A549 (cell line): ENCODE data around the gene LDLRAD4. TPM values are rescaled to one million over a fixed set of nuclear protein-coding genes. Genes with fewer than 3 reads are reported as not detected.
A peak's percentile ranks its signal among the peaks of the same experiment; 100 is the strongest.

ENCODE experiments used
- ATAC-seq, 2 experiments: fragments of 200-7000 bp in 1 of 2; fragments of >200 bp in 1 of 2; cut with Nextera tagmentation in 1 of 2; cut with Tn5 transposase in 1 of 2; 3 replicates each; pipeline versions ENCODE4 v1.8.0 to v1.9.1; 2018 to 2020; ENCODE audit warnings: mild to moderate bottlenecking in 1 of 2, moderate library complexity in 1 of 2
- CTCF ChIA-PET: fragments of 300-600 bp; sonication (Branson Sonifier 250); formaldehyde crosslinking; extraction: SDS; loops from one replicate; lab custom pipeline; 2021; ENCODE audit warnings: antibody characterized with exemption, inconsistent platforms; lab: Yijun Ruan, JAX
- POLR2A ChIA-PET: fragments of 350-600 bp; formaldehyde crosslinking; extraction: SDS; loops from one replicate; lab custom pipeline; 2021; ENCODE audit warnings: antibody characterized with exemption, inconsistent platforms; lab: Yijun Ruan, JAX
- DNase-seq, 2 experiments: peaks; one replicate each; pipeline versions ENCODE4 v3.0.0 to v3.0.0-alpha.2; 2011 to 2016; ENCODE audit warnings: low read depth in 1 of 2, low spot score in 1 of 2
- FAIRE-seq: peaks from 2 replicates; lab custom pipeline; 2011; peaks lifted over from hg19 to GRCh38; lab: Jason Lieb, UNC
- H3K27ac ChIP-seq, 2 experiments: fragments of >200 bp; sonication (Bioruptor Twin); formaldehyde crosslinking; 3 replicates each; pipeline ENCODE4 v1.5.1; 2016 to 2017
- H3K4me1 ChIP-seq: fragments of >200 bp; sonication (Bioruptor Twin); formaldehyde crosslinking; 3 replicates; pipeline ENCODE4 v1.6.1; 2016
- H3K4me2 ChIP-seq: fragments of >200 bp; sonication (Bioruptor Twin); formaldehyde crosslinking; 3 replicates; pipeline ENCODE4 v1.6.1; 2016
- H3K4me3 ChIP-seq: fragments of >200 bp; sonication (Bioruptor Twin); formaldehyde crosslinking; 3 replicates; pipeline ENCODE4 v1.5.1; 2016
- H3K9me3 ChIP-seq: fragments of >200 bp; sonication (Bioruptor Twin); formaldehyde crosslinking; 3 replicates; pipeline ENCODE4 v1.6.1; 2016
- BHLHE40 ChIP-seq: IDR thresholded peaks from 2 replicates; pipeline ENCODE4 v1.6.1; 2012; ENCODE audit warnings: low read depth, low read length, inconsistent platforms
- CEBPB ChIP-seq, 2 experiments: fragments of >200 bp in 1 of 2; sonication (Bioruptor Twin) in 1 of 2; formaldehyde crosslinking in 1 of 2; IDR thresholded peaks; 2 replicates each; pipeline ENCODE4 v1.6.1; 2012 to 2016
- EHMT2 ChIP-seq: fragments of 200-600 bp; sonication (generic); IDR thresholded peaks from 2 replicates; pipeline ENCODE4 v1.6.1; 2016; ENCODE audit warnings: antibody characterized with exemption, low read depth, mild to moderate bottlenecking, moderate library complexity
- GATA3 ChIP-seq: IDR thresholded peaks from 2 replicates; pipeline ENCODE4 v1.6.1; 2012; ENCODE audit warnings: borderline replicate concordance
- HOXB13 ChIP-seq: fragments of 250-450 bp; sonication (Bioruptor Pico); IDR thresholded peaks from 2 replicates; pipeline ENCODE4 v1.5.0; 2020; ENCODE audit warnings: low read depth, mild to moderate bottlenecking, moderate library complexity
- PHF8 ChIP-seq: fragments of 200-600 bp; sonication (generic); IDR thresholded peaks from 2 replicates; pipeline ENCODE4 v1.6.1; 2016; ENCODE audit warnings: low read depth, mild to moderate bottlenecking, antibody characterized with exemption, moderate library complexity, borderline replicate concordance
- RAD21 ChIP-seq, 2 experiments: fragments of >200 bp in 1 of 2; sonication (Bioruptor Twin) in 1 of 2; formaldehyde crosslinking in 1 of 2; IDR thresholded peaks in 1 of 2; conservative IDR thresholded peaks in 1 of 2; 2 replicates in 1 of 2; 3 replicates in 1 of 2; pipeline ENCODE4 v1.6.1; 2012 to 2018; ENCODE audit warnings: inconsistent platforms in 1 of 2
- ZFP36 ChIP-seq: fragments of 450-650 bp; IDR thresholded peaks from 2 replicates; pipeline ENCODE4 v1.6.1; 2014; ENCODE audit warnings: borderline replicate concordance; ENCODE audit not compliant: partially characterized antibody
- ZNF302 ChIP-seq: fragments of 250-450 bp; sonication (Bioruptor Pico); IDR thresholded peaks from 2 replicates; pipeline ENCODE4 v1.9.0; 2021; ENCODE audit warnings: inconsistent platforms, mild to moderate bottlenecking, moderate library complexity
- WGBS: methylation state at CpG from one replicate; pipeline ENCODE4 v1.1.6; 2017; ENCODE audit errors: missing lambda C conversion rate; 5-methylcytosine and 5-hydroxymethylcytosine counted together
- polyA plus RNA-seq, 4 experiments: library from polyadenylated mRNA; depleted of rRNA in 3 of 4; stranded (reverse); fragments of >200 nt; fragmentation: RNase III in 1 of 4; extraction: RNeasy Plus Mini Kit Qiagen cat#74134 plus additional on column Dnase treatment in 1 of 4; gene quantifications; 2 replicates in 3 of 4; 3 replicates in 1 of 4; pipeline ENCODE4 v1.2.3, GENCODE V29; 2011 to 2017
- TF ChIP-seq, protein P1 (sequence below): fragments of >200 bp; sonication (Bioruptor Twin); formaldehyde crosslinking; IDR thresholded peaks from 2 replicates; pipeline ENCODE4 v1.6.1; 2016
- TF ChIP-seq, protein P2 (sequence below): IDR thresholded peaks from 2 replicates; pipeline ENCODE4 v1.6.1; 2012
- TF ChIP-seq, protein P3 (sequence below): fragments of 450-650 bp; IDR thresholded peaks from 2 replicates; pipeline ENCODE4 v1.6.1; 2014; ENCODE audit warnings: antibody characterized with exemption
- TF ChIP-seq, protein P4 (sequence below): IDR thresholded peaks from 2 replicates; pipeline ENCODE4 v1.6.1; 2012

The LDLRAD4 gene
- polyA plus RNA-seq, 2 of the 4 experiments (the other 2 are of a cell fraction) = 5.2 to 7.6 TPM

DNA sequence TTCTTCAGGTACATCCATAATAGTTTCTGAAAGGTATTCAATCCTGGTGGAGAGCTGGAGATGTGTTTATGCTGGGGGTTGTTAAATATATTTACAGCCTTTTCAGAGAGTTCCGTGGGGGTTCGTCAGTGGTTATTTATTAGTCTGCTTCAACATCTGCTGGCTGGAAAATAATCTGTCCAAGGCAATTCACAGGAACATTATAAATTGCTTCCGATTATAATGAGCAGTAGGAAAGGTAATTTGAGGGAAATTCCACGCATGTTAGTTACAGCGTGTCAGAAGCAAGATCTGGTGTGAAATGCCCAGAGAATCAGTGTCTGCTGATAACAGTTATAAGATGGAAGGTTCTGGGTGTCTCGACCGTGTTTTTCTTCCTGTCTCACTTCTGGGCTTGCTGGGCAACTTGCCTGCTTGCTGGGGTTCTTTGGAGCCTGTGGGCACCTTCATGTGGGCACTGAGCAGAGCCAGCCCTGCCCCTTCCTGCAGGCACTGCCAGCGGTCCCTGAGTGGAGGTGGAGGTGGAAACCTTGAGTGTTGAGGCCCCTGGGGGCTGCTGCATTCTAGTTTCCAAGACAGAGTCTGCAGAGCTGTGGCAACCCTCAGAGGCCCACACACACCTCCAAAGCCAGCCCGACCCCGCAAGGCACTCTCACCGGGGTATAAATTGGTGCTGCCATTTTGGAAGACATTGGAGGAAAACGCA lies 322.1 kb downstream of the LDLRAD4 start:
- DNase-seq = no peak
- POLR2A ChIA-PET = no interaction called here
- H3K27ac ChIP-seq = peak overlapping the region; percentile 77 to 86
- H3K4me2 ChIP-seq = peak overlapping the region; percentile 74
- peak; percentile 46 to 47; a peak in 3 of 6 replicates for ATAC-seq
- no peak overlapping the region for H3K4me3 ChIP-seq
- TF ChIP-seq PHF8 (no peak), BHLHE40 (no peak), ZNF302 (no peak), EHMT2 (0 out of 2 replicates have a peak, but pooled peaks have one; percentile 17)
- TF ChIP-seq, all 56 proteins: peak for 1
- no peak for FAIRE-seq
- 43% methylated on average over 11 of the region's 12 CpGs for WGBS
- Histone ChIP-seq H3K9me3 (no peaks in the 10 kb centered on the region), H3K4me1 (peaks cover 55% of the 10 kb centered on the region)
- CTCF ChIA-PET = interaction anchor here (1.7 kb wide), 1 partner anchor 324 kb away, joined by 7 read pairs; no protein-coding TSS in a partner anchor

DNA sequence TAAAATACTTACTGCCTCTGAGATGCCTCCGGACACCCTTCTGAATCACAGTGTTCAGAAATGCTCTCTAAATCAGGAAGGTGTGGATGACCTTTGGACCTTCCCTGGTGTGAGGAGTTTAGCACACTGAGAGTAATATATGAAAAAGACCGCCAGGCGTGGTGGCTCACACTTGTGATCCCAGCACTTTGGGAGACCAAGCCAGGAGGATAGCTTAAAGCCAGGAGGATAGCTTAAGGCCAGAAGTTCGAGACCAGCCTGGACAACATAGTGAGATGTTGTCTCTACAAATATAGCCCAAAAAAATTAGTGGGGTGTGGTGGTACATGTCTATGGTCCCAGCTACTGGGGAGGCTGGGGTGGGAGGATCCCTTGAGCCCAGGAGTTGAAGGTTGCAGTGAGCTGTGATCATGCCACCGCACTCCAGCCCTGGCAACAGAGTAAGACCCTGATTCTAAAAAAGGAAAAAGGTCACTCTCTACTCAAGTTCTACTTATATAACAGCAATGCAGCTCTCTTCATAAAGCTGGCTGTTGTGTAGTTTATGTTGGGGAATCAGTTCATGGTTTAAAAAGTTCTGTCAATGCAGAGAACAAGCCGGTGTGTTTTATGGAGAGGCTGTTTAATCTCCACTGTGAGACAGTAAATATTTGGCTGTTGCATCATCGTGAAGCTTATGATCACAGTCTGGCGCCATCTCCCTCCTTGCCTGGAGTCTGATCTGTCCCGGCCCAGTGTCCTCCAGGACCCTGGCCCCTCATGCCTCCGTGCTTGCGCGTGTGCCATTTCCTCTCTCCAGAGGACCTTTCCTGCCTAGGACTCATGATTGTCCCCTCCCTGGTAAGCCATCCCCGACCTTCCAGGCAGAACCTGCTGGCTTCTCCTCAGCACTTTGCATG lies 323.3 kb downstream of the LDLRAD4 start:
- ChIA-PET CTCF (interaction anchor here (0.9 to 1.7 kb wide), 2 partner anchors 8 to 326 kb away, joined by 3 to 7 read pairs; no protein-coding TSS in a partner anchor), POLR2A (no interaction called here)
- TF ChIP-seq, protein P1, sequence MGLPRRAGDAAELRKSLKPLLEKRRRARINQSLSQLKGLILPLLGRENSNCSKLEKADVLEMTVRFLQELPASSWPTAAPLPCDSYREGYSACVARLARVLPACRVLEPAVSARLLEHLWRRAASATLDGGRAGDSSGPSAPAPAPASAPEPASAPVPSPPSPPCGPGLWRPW = no peak
- TF ChIP-seq, protein P2, sequence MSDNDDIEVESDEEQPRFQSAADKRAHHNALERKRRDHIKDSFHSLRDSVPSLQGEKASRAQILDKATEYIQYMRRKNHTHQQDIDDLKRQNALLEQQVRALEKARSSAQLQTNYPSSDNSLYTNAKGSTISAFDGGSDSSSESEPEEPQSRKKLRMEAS = 0 out of 2 replicates have a peak, but pooled peaks have one; percentile 25
- peak; percentile 68 to 74 for TF ChIP-seq CEBPB (IDR thresholded peaks at IDR 0.05)
- peak; percentile 46; the same call in 1 of the 2 replicates for TF ChIP-seq GATA3
- ATAC-seq (peak; percentile 72 to 77; a peak in 4 of 6 replicates), DNase-seq (peak; percentile 4 to 31), FAIRE-seq (no peak)
- Histone ChIP-seq H3K9me3 (no peaks in the 10 kb centered on the region), H3K27ac (peak overlapping the region; percentile 77 to 86), H3K4me3 (peak overlapping the region; percentile 10; the same call in 1 of the 3 replicates), H3K4me1 (peaks cover 55% of the 10 kb centered on the region), H3K4me2 (peak overlapping the region; percentile 74)
- WGBS = 10% methylated on average over 12 of the region's 13 CpGs

DNA sequence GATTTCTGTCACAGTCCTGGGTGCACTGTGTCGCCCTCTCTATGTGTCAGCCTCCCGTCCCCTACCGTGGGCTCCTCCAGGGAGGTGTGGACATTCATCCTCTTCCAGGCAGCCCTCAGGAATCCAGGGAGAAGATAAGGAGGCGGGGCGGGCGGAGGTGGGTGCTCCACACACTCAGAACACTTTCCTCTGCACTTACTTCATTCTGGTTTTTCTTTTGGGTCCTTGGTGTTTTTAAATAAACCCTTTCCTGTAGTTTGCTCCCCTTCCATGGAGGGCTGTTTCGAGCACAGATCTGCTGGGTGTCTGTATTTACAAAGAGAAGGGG lies 323.9 kb downstream of the LDLRAD4 start:
- Histone ChIP-seq H3K4me3 (peak overlapping the region; percentile 10; the same call in 1 of the 3 replicates), H3K4me2 (peak overlapping the region; percentile 74), H3K4me1 (peaks cover 55% of the 10 kb centered on the region), H3K9me3 (no peaks in the 10 kb centered on the region), H3K27ac (peak overlapping the region; percentile 77 to 86)
- FAIRE-seq (no peak), ATAC-seq (peak in 1 of 2 experiments; percentile 51; a peak in 2 of 6 replicates), DNase-seq (no peak)
- WGBS = 24% methylated on average over 5 of the region's 7 CpGs
- CTCF ChIA-PET = interaction anchor here (0.7 to 1.7 kb wide), 3 partner anchors 8 to 326 kb away, joined by 3 to 7 read pairs (median 4); no protein-coding TSS in a partner anchor
- POLR2A ChIA-PET = no interaction called here
- TF ChIP-seq, protein P3, sequence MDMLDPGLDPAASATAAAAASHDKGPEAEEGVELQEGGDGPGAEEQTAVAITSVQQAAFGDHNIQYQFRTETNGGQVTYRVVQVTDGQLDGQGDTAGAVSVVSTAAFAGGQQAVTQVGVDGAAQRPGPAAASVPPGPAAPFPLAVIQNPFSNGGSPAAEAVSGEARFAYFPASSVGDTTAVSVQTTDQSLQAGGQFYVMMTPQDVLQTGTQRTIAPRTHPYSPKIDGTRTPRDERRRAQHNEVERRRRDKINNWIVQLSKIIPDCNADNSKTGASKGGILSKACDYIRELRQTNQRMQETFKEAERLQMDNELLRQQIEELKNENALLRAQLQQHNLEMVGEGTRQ = no peak
- peak; percentile 21 for TF ChIP-seq ZFP36
- no peak for TF ChIP-seq RAD21 (conservative IDR thresholded peaks at IDR 0.05 in 1 of 2, IDR thresholded peaks at IDR 0.05 in 1 of 2)
- TF ChIP-seq, protein P4, sequence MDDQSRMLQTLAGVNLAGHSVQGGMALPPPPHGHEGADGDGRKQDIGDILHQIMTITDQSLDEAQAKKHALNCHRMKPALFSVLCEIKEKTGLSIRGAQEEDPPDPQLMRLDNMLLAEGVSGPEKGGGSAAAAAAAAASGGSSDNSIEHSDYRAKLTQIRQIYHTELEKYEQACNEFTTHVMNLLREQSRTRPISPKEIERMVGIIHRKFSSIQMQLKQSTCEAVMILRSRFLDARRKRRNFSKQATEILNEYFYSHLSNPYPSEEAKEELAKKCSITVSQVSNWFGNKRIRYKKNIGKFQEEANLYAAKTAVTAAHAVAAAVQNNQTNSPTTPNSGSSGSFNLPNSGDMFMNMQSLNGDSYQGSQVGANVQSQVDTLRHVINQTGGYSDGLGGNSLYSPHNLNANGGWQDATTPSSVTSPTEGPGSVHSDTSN = no peak
- TF ChIP-seq HOXB13 (CRISPR knock-in tag) = no peak
- TF ChIP-seq, protein P2 = no peak
